NCI-H2196 treated with DMSO at 0.1 percent for 48 hours (cell line): ENCODE data around the gene SP110.

ENCODE experiments used
- DNase-seq: peaks from one replicate; lab custom pipeline; 2025; ENCODE audit not compliant: unreplicated experiment; lab: John Stamatoyannopoulos, UW

Gene SP110

DNA sequence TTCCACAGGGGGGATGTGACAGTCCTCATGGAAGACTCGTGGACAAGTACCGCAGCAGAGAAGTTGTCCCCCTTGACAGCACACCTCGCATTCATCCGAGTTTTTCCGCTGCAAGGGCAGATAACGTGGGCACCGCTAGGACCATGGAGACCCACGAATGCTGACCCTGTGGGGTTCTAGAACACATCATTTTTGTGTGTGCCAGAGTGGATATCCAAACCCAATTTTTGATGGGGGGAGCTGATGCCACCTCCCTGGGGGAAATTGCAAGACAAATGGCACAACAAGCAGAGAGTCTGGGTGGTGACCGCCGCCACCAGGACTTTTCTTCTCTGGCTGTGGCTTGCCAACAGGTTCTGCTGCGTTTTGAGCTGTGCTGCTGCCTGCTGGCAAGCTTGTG is 46.9 kb downstream of the SP110 start:
- DNase-seq: no peak

DNA sequence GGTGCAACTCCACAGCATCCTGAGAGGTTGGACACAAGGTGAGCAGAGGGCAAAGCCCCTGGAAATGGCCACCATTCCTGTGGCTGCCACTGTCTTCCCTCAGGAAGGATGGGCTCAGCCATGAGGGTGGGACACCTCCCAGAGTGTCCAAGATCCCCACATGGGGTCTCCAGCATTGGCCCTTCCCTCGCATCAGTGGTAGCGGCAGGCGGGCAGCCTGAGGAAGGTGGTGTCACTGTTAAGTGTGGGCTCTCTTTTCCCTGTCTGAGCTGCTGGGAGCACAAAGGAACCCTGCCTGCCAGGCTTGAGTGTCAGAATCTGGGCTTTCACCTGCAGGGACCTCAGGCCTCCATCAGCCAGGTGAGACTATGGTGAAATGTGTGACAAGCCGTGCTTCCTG is 47.6 kb downstream of the SP110 start:
- DNase-seq: no peak

DNA sequence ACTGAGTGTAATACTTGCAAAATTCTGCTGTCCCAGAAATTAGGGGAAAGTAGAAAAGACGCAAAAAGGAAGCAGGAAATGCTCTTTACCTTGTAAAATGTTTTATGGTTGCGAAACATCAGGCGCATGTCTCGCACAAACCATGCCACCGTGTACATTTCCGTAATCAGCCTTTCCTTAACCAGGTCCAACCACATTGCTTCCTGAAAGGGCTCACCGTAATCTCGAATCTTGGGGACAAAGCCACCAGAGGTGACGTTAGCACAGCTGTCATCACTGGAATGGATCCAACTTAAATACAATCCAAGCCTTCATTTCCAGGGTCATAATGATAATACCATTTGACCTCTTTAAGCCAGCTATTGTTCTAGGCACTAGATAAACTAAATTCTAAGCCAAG is 49.3 kb downstream of the SP110 start:
- no peak for DNase-seq

DNA sequence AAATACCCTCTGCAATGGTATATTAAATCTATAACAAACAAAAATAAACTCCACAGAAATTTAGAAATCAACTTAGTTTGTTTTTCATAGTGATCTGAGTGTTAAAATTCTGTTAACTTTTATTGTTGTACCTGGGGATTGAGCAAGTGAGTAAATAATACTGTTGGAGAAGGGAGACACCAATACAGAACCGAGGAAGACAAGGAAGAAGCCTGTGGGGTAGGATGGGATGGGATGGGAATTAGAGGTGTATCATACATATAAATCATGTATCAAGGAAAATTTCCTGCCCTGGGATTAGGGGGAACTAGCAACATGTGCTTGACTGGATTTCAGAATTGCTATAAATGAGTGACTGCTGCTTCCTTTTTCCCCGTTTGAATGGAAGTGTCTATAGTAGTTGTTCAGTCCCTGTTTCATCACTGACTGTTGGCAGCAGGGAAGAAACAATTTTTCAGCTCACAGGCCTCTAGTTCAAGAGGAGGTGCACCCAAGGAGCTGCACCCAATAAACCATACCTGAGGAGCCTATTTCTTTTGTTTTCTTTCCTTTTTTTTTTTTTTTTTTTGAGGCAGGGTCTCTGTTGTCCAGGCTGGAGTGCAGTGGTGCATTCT is 53.1 kb downstream of the SP110 start:
- DNase-seq: no peak

DNA sequence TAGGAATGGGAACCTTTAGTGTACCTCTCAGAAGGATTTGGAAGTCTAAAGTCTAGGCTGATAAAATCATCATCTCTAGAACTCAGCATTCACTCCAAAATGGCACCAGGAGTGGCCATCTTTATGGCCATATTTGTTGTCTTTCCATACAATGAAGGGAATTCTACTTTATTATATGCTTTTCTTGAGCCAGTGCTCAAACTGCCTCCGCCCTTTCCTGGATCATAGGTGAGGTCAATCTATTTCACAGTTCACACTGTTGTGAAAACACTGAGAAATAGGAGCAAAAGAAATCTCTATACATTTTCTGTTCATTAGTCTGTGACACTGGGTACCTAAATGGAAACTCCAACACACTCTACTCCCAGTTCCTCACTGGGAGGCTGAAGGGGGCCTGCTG is 55.6 kb downstream of the SP110 start:
- DNase-seq: no peak

DNA sequence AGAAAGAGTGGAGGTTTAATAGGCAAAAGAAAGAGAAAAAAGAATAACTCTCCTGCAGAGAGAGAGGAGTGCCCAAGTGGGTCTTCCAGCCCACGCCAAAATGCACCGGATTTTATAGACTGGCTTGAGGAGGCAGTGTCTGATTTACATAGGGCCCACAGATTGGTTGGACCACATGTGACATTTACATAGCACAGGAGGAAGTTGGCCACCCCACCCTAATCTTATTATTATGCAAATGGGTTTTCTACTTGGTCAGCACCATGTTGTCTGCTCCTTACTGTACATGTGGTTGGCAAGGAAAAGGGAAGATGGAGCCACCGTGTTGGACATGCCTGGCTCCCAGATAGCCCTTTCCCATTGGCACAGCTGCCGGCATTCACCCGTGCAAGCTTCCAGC is 56.8 kb downstream of the SP110 start:
- no peak for DNase-seq

DNA sequence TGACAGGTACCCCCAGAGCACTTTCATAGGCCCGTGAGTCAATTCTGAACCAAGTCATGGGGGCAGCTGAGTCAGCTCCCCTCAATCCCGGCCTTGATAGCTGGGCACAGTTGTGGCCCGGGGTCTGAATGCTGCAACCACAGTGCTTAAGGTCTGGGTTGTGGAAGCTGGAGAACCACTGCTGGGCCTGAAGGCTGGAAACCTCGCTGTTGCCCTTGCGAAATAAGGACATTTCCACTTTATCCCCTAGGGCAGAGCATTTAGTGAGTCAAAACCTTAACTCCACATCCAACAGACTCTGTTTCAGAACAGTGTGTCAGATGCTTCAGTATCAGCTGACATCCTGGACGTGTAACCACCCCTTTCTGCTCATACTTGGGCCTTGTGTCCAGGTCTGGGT is 58.6 kb downstream of the SP110 start:
- no peak for DNase-seq

DNA sequence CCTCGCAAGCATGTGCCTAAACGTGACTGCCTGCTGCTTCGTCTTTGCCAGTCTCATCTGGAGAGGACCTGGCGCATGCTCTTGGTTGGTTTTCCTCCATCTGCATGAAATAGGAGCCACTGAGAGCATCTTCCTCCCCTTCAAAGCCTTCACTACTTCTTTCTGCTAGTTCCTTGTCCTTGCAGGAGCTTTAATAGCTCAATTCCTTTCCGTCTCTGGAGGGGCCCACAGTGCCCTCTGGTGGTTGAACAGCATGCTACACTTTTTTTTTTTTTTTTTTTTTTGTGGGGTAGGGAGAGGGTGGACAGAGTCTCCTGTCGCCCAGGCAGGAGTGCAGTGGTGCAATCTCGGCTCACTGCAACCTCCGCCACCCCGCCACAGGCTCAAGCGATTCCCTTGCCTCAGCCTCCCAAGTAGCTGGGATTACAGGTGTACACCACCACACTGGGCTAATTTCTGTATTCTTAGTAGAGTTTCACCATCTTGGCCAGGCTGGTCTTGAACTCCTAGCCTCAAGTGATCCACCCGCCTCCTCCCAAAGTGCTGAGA is 59.6 kb downstream of the SP110 start:
- DNase-seq: no peak

DNA sequence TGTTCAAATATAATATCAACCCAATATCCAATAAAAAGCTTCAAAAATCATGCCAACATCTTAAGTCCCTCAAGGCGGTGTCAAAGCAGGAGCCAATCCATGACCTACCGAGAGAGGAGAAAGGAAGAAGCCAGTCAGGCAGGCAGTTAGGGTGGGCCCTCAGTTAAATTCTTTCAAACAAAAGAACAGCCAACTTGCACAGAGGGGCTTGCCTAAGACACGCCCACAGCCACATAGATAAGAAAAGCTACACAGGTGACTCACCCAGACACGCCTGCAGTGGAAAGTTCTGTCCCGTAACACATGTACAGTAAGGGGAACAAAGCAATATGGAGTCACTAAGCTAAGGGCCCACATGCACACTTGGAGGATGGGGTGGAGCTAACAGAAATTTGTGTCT is 61.3 kb downstream of the SP110 start:
- DNase-seq: no peak

DNA sequence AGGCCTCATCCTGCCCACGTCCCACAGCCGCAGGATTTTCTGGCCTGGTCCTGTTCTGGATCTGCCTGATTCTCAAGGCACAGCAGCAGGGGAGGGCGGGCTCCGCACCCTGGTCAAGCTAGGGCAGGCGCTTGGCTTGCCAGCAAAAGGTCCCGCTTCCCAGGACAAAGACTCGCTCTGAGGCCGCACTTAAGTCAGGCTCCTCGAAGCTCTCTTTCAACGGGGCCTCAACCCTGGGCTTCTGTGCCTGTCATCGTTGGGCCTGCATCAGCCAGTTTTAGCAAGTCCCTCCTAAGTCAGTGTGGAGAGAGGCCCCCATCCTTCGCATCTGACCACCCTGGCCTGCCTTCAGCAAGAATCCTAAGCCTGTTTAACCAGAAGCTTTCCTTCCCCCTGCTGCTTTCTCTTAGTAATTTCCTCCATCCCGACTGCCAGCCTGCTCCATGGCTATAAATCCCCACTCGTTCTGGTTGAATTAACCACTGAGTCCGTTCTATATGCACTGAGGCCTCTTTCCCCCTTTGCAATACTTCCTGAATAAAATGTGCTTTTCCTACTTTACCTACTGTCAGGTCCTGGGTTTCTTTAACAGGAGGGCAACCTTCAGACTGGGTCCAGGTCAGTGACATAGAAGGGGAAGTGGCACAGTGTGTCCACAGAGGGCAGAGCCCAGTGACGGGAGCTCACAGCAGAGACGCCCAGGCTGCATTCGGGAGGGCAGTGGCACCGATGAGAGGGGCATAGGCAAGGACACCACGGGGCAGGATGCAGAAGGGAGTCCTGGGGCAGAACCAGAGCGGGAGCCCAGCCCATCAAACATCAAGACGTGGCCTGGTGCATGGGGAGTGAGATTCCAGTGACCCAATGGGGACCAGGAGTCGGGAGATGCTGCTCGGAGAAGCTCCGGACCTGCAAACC is 62.7 kb downstream of the SP110 start:
- no peak for DNase-seq

DNA sequence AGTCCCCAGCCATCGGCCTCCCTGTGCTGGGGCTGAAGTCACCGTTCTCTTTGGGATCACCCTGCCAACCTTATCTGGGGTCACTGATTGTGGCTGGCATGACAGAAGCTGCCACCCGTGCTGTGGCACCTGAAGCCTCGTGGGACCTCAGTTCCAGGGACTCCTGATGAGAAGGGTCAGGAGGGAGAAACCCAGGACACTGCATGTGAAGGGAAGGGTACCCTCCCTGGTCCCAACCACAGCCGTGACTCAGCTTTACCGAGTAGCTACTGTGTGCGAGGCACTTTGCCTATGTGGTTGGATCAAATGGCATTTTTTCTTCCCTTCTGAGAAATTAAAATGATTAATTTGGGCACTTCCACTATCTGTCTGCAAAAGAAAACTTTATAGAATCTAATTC is 64.4 kb downstream of the SP110 start:
- DNase-seq: no peak

DNA sequence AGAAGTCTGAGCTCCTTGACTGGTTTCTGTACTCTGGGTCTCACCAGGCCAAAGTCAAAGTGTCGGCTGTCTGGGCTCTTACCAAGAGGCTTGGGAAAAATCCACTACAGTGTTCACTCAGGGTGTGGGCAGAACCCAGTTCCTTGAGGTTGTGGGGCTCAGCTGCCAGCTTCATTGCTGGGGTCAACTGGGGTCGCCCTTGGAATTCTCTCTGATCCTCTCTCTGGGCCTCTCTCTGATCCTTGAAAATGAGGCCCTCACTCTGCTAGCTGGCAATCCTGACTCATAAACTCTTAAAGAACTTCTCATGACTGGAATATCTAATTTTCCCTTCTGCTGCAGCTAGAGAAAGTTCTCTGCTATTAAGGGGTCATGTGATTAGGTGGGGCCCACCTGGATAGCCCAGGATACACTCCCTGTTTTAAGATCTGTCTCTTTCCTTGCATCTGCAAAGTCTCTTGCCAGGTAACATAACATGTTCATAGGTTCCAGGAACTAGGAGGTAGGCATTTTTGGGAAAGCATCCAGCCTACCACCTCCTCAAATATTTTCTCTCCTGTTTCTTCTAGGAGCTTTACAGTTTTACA is 66.3 kb downstream of the SP110 start:
- no peak for DNase-seq

DNA sequence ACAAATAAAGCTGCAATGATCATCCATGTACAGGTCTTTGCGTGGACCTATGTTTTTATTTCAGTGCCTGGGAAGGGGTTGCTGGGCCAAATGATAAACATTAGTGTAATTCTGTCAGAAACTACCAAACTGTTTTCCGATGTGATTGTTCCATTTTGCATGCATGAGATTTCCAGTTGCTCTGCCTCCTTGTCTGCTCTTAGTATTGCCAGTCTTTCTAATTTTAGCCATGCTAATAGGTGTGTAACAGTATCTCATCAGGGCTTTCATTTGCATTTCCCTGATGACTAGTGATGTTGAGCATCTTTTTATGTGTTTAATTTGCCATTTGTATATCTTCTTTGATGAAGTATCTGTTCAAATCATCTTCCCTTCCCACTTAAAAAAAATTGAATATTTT is 67.5 kb downstream of the SP110 start:
- DNase-seq: no peak

DNA sequence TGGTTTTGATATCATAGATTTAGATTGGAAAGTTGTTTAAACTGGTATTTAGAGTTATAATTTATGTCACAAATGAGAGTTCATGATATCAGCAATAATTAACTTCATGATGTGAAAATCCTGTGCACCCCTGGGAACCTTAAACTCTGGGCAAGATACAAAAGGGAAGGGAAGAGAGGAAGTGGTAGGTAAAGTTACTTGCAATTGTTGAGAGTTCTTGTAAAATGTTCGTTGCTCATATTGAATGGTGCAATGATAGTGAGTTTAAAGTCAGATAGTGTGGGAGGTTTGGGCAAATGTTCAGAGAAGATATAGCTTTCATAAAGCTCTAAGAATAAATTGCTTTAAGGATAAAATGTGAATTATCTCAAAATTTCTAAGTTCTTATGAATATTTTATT is 75.4 kb downstream of the SP110 start:
- DNase-seq: no peak

DNA sequence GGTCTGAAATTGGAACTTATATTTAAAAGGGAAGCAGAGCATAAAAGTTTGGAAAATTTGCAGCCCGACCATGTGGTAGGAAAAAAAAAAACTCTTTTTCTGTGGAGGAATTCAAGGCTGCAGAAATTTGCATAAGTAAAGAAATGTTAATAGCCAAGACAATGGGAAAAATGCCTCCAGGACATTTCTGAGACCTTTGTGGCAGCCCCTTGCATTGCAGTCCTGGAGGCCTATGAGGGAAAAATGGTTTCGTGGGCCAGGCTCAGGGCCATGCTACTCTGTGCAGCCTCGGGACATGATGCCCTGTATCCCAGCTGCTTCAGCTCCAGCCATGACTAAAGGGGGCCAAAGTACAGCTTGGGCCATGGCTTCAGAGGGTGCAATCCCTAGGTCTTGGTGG is 79.1 kb downstream of the SP110 start:
- DNase-seq: no peak

DNA sequence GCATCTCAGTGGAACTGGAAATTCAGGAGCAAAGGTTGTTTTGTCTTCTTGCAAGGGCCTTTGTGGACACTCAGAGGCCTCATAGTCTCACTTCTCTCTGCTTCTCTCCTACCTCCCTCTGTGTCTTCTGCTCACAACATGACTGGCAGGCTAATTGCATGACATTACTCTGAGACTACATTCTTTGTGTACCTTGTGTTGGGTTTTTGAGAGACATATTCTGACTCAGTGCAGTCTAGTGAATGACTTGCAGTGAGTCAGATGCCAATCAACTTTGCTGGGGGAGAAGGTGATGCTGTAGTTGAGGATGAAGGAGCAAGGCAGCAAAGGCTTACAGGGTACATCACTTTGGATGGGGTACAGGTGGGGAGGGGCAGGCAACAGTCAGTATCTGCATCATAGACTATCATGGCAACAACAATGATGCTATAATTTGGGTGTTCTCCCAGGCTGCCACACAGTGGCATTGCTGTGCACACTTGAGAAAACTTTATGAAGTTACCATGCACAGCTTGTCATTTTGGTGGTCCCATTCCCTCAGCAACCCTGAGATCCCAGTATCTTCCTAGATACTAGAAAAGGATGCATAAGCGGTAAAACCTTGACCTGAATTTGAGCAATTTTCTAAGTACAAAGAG is 81.8 kb downstream of the SP110 start:
- no peak for DNase-seq

DNA sequence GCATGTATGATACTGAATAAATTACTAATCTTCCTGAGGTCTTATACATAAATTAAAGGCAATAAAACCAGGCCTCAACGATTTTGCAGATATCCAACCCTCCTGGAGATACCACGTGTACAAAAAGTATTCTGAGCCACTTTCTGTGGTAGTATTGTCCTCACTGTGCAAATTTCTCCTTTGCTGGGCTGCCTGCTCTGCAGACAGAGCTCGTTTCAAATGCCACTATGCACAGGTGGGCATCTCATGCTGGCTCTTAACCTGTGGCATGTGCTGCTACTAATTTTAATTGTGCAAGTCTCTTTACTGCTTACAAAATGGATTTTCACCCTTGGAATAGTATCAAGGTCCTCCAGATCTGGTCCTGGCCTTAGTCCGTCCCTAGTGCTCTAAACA is 84.7 kb downstream of the SP110 start:
- DNase-seq: no peak

DNA sequence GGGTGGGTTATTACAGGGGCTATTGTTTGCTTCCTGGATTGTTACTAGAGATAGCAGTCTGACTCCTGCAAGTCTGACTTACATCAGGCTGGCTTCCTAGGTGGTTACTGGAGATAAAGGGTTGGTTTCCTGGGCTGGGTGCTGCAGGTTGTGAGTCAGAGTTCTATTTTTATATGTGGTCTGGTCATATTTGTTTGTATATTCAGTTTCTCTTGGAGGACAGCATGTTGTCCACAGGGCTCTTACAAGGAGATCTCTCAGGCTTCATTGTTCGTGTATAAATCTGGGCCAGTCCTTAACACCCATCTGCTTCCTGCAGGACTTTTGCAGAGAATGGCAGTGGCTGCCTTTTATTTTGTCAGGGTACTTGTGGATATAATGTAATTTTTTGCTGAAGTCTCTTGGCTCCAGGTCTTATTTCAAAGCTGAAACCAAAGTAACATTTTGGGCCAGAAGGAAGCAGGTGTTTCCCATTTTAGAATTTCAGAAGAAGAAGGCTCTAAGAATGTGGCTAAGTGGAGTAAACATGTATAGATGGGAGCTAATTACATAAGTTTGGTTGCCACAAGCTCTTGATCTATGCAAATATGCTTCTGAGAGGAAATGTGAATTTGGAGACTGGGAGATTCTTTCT is 85.2 kb downstream of the SP110 start:
- no peak for DNase-seq

DNA sequence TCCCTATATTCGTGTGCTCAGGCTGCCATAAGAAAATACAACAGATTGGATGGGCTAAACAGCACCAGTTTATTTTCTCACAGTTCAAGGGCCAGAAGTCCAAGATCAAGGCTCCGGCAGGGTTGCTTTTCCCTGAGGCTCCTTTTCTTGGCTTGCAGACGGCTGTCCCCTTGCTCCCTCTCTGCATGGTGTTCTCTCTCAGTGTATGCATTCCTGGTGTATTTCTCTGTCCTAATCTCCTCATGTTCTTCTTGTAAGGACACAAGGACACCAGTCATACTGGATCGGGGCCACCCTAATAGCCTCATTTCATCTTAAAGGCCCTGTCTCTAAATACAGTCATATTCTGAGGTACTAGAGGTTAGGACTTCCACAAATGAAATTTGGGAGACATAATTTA is 88.4 kb downstream of the SP110 start:
- no peak for DNase-seq

DNA sequence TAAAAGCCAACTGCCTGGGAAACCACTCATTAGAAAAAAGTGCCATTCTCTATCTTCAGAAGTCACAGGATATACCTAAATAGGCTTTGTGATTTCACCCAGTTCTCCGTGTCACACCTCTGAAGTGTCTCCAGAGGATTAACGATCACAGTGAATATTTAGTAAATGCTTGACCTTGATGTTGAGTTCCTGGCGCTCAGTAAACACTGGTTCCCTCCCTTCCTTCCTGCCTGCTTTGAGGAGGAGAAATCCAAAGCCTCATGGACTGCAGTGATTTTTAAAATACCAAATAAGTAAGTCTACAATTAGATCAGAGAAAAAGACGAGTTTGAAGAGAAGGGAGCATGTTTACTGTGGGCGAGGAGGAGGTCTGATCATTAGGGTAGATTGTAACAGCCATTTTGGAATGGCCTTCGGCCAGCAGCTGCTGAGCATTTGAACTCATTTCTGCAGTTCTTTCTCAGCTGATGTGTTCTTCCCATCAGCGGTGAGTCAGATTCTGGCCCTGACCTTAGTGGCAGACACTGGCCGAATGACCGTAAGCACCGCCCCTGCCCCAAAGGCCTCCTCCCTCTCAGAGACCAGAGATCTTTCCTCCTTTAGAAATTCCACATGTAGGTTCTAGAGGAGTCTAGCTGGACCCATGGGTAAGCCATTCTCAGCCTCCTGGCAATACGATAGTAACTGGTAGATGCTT is 89.0 kb downstream of the SP110 start:
- DNase-seq: no peak

DNA sequence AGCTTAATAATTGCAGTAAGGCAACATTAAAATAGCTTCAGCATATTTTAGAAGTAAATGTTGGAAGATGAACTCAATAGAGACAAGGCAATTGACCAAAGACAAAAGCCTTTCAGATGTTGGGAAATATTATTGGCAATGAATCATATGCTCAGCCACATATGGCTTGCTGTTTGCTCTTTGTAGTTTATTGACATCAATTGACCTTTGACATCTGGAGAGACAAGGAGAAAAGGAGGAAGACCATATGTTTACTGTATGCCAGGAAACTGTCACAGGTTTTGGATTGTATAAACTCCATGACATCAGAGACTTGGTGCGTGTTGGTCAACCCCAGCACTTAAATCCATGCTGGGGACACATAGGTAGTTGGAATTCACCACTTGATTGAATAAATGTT is 90.4 kb downstream of the SP110 start:
- DNase-seq: no peak
